H4 (cell line): Measurements from ENCODE around the gene SLC35B3. TPM values are rescaled to one million over a fixed set of nuclear protein-coding genes. Genes with fewer than 3 reads are reported as not detected.
"Not testable (repeated sequence)": the region's sequence is repeated elsewhere in the genome, so short reads cannot be mapped to it uniquely, and the experiment has no call there.

Source experiments
- DNase-seq: peaks from one replicate; pipeline ENCODE4 v3.0.0-alpha.2; 2015; ENCODE audit warnings: low spot score
- total RNA-seq: library from RNA; depleted of rRNA; stranded (reverse); fragments of >200 nt; shearing (Covaris generic); gene quantifications from 2 replicates; pipeline ENCODE4 v1.2.3, GENCODE V29; 2014; rRNA removed

The SLC35B3 gene
- total RNA-seq = 12.3 and 21.2 TPM in 2 replicates

- peak; percentile 86 for DNase-seq
Measured at GRCh38 chr6:8435093-8435844, at the start of gene SLC35B3. Gene SLC35B3 (minus strand): TSS chr6:8435545.

- no peak for DNase-seq
Measured at GRCh38 chr6:8483650-8484049, 48.3 kb upstream of the SLC35B3 start.

GRCh38 chr6:8481727-8482126, 46.4 kb upstream of the SLC35B3 start:
- DNase-seq = peak; percentile 28

GRCh38 chr6:8478418-8478817, 43.1 kb upstream of the SLC35B3 start:
- DNase-seq = no peak

- no peak for DNase-seq
Measured at GRCh38 chr6:8476656-8477055, 41.3 kb upstream of the SLC35B3 start.

- DNase-seq = no peak
Measured at GRCh38 chr6:8468552-8469356, 33.4 kb upstream of the SLC35B3 start.

GRCh38 chr6:8462694-8463093, 27.3 kb upstream of the SLC35B3 start:
- DNase-seq = no peak

GRCh38 chr6:8462169-8462568, 26.8 kb upstream of the SLC35B3 start:
- peak; percentile 13 for DNase-seq

- no peak for DNase-seq
Measured at GRCh38 chr6:8446391-8446790, 11.0 kb upstream of the SLC35B3 start.

GRCh38 chr6:8445930-8446329, 10.6 kb upstream of the SLC35B3 start:
- not testable (repeated sequence) for DNase-seq

GRCh38 chr6:8442150-8442549, 6.8 kb upstream of the SLC35B3 start:
- DNase-seq = no peak

GRCh38 chr6:8441452-8441851, 6.1 kb upstream of the SLC35B3 start:
- no peak for DNase-seq

GRCh38 chr6:8439601-8440268, 4.4 kb upstream of the SLC35B3 start:
- DNase-seq = no peak

GRCh38 chr6:8437813-8438212, 2.5 kb upstream of the SLC35B3 start:
- DNase-seq = no peak

- DNase-seq = no peak
Measured at GRCh38 chr6:8436966-8437365, 1.6 kb upstream of the SLC35B3 start.

GRCh38 chr6:8435845-8436168, 462 bp upstream of the SLC35B3 start:
- no peak for DNase-seq

- DNase-seq = no peak
Measured at GRCh38 chr6:8434727-8435092, 635 bp downstream of the SLC35B3 start.

- DNase-seq = no peak
Measured at GRCh38 chr6:8432614-8433013, 2.7 kb downstream of the SLC35B3 start.

- no peak for DNase-seq
Measured at GRCh38 chr6:8429821-8430220, 5.5 kb downstream of the SLC35B3 start.

- not testable (repeated sequence) for DNase-seq
Measured at GRCh38 chr6:8426544-8426943, 8.8 kb downstream of the SLC35B3 start.

GRCh38 chr6:8420031-8420588, 15.2 kb downstream of the SLC35B3 start:
- no peak for DNase-seq

- DNase-seq = no peak
Measured at GRCh38 chr6:8415913-8416312, 19.4 kb downstream of the SLC35B3 start.
